Measurements from ENCODE around the gene OLFML2B.

The OLFML2B gene

GRCh38 chr1:162010175-162010506 is 13.5 kb downstream of the OLFML2B start:
- H3K4me2 ChIP-seq (ENCODE audit: low read length), result no peak overlapping the region
- H3K79me2 ChIP-seq (ENCODE audit: low read length), result no peaks in the 10 kb centered on the region
- H3K27ac ChIP-seq (ENCODE audit: low read length), result no peak overlapping the region
- no peak overlapping the region for H3K4me3 ChIP-seq (ENCODE audit: low read length)
- H3K4me1 ChIP-seq (ENCODE audit: low read length), result no peaks in the 10 kb centered on the region
- no peaks in the 10 kb centered on the region for H3K36me3 ChIP-seq (replicated peaks; ENCODE audit: low read depth, low read length)
- no peak for TF ChIP-seq EZH2phosphoT487 (IDR thresholded peaks at IDR 0.05; ENCODE audit: low read depth)
- no peak for TF ChIP-seq CTCF (IDR thresholded peaks at IDR 0.05; ENCODE audit: low read depth, low read length)
- no peaks in the 10 kb centered on the region for H4K20me1 ChIP-seq (ENCODE audit: insufficient read depth, low read length)
- peaks cover 32% of the 10 kb centered on the region for H3K27me3 ChIP-seq (ENCODE audit: low read depth, low read length)
- H2AFZ ChIP-seq (ENCODE audit: low read depth, low read length), result no peak overlapping the region
- H3K9me3 ChIP-seq (ENCODE audit: insufficient read depth, low read length), result peaks cover 7% of the 10 kb centered on the region; the same call in 1 of the 2 replicates
- H3K9ac ChIP-seq (ENCODE audit: low read length), result no peak overlapping the region

GRCh38 chr1:162009501-162010174 is 14.0 kb downstream of the OLFML2B start:
- Histone ChIP-seq H3K4me2 (ENCODE audit: low read length) (no peak overlapping the region), H3K9me3 (ENCODE audit: insufficient read depth, low read length) (peaks cover 7% of the 10 kb centered on the region; the same call in 1 of the 2 replicates), H3K27ac (ENCODE audit: low read length) (no peak overlapping the region), H3K9ac (ENCODE audit: low read length) (no peak overlapping the region), H3K27me3 (ENCODE audit: low read depth, low read length) (peaks cover 27% of the 10 kb centered on the region), H2AFZ (ENCODE audit: low read depth, low read length) (no peak overlapping the region), H3K4me3 (ENCODE audit: low read length) (no peak overlapping the region), H3K36me3 (replicated peaks; ENCODE audit: low read depth, low read length) (no peaks in the 10 kb centered on the region), H4K20me1 (ENCODE audit: insufficient read depth, low read length) (no peaks in the 10 kb centered on the region), H3K4me1 (ENCODE audit: low read length) (no peaks in the 10 kb centered on the region), H3K79me2 (ENCODE audit: low read length) (no peaks in the 10 kb centered on the region)
- no peak for TF ChIP-seq CTCF (IDR thresholded peaks at IDR 0.05; ENCODE audit: low read depth, low read length)
- TF ChIP-seq EZH2phosphoT487 (IDR thresholded peaks at IDR 0.05; ENCODE audit: low read depth), result no peak

GRCh38 chr1:162008799-162009198 is 14.9 kb downstream of the OLFML2B start:
- Histone ChIP-seq H3K9me3 (ENCODE audit: insufficient read depth, low read length) (peaks cover 7% of the 10 kb centered on the region; the same call in 1 of the 2 replicates), H3K4me1 (ENCODE audit: low read length) (0 out of 2 replicates have a peak, but pooled peaks cover 2% of the 10 kb centered on the region), H3K79me2 (ENCODE audit: low read length) (no peaks in the 10 kb centered on the region), H3K9ac (ENCODE audit: low read length) (no peak overlapping the region), H4K20me1 (ENCODE audit: insufficient read depth, low read length) (no peaks in the 10 kb centered on the region), H3K27ac (ENCODE audit: low read length) (no peak overlapping the region), H3K36me3 (replicated peaks; ENCODE audit: low read depth, low read length) (no peaks in the 10 kb centered on the region), H3K4me2 (ENCODE audit: low read length) (no peak overlapping the region), H3K27me3 (ENCODE audit: low read depth, low read length) (peaks cover 22% of the 10 kb centered on the region), H2AFZ (ENCODE audit: low read depth, low read length) (no peak overlapping the region), H3K4me3 (ENCODE audit: low read length) (no peak overlapping the region)
- TF ChIP-seq EZH2phosphoT487 (IDR thresholded peaks at IDR 0.05; ENCODE audit: low read depth), result no peak

- no peak overlapping the region for H3K4me3 ChIP-seq (ENCODE audit: low read length)
- H3K9ac ChIP-seq (ENCODE audit: low read length), result no peak overlapping the region
- no peak for TF ChIP-seq CTCF (IDR thresholded peaks at IDR 0.05; ENCODE audit: low read depth, low read length)
- H2AFZ ChIP-seq (ENCODE audit: low read depth, low read length), result no peak overlapping the region
- 0 out of 2 replicates have a peak, but pooled peaks cover 5% of the 10 kb centered on the region for H3K4me1 ChIP-seq (ENCODE audit: low read length)
- H3K27ac ChIP-seq (ENCODE audit: low read length), result no peak overlapping the region
- no peaks in the 10 kb centered on the region for H4K20me1 ChIP-seq (ENCODE audit: insufficient read depth, low read length)
- no peak overlapping the region for H3K4me2 ChIP-seq (ENCODE audit: low read length)
- no peaks in the 10 kb centered on the region for H3K36me3 ChIP-seq (replicated peaks; ENCODE audit: low read depth, low read length)
- H3K79me2 ChIP-seq (ENCODE audit: low read length), result no peaks in the 10 kb centered on the region
- H3K9me3 ChIP-seq (ENCODE audit: insufficient read depth, low read length), result no peaks in the 10 kb centered on the region
- H3K27me3 ChIP-seq (ENCODE audit: low read depth, low read length), result peaks cover 17% of the 10 kb centered on the region
Observed at GRCh38 chr1:162007466-162007865, 16.2 kb downstream of the OLFML2B start.

Measured in OCI-LY3 (cell line).